ENCODE data around the gene CDHR5. TPM values are rescaled to one million over a fixed set of nuclear protein-coding genes. Genes with fewer than 3 reads are reported as not detected.
"Not testable (repeated sequence)": the region's sequence is repeated elsewhere in the genome, so short reads cannot be mapped to it uniquely, and the experiment has no call there.

Gene CDHR5
- total RNA-seq, 1 donor from 2014 or later = not detected

- ATAC-seq = peak; percentile 2
- no peak for DNase-seq
- intact Hi-C loops (cut with micrococcal nuclease) = no loop called here
Observed at GRCh38 chr11:574632-575312, 50.0 kb downstream of the CDHR5 start.

DNA sequence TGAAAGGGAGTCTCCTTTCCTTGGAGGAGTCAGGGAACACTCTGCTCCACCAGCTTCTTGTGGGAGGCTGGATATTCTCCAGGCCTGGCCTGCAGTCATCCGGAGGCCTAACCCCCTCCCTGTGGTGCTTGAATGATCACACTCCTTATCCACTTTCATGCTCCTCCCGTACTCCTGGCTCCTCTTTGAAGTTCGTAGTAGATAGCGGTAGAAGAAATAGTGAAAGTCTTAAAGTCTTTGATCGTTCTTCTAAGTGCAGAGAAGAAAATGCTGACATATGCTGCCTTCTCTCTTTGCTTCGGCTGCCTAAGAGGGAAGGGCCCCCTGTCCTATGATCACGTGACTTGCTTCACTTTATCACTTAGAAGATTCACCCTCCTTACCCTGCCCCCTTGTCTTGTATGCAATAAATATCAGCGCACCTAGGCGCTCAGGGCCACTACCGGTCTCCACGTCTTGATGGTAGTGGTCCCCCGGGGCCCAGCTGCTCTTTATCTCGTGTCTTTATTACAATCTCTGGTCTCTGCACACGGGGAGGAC, 50.7 kb downstream of the CDHR5 start:
- intact Hi-C loops (cut with micrococcal nuclease); ATAC-seq: not testable (repeated sequence)
- DNase-seq = peak; percentile 32

- intact Hi-C loops (cut with micrococcal nuclease) = no loop called here
- ATAC-seq (no peak), DNase-seq (peak; percentile 32)
Observed at GRCh38 chr11:573146-573759, 51.5 kb downstream of the CDHR5 start.

- no peak for ATAC-seq
- intact Hi-C loops (cut with micrococcal nuclease) = no loop called here
- no peak for DNase-seq
Observed at GRCh38 chr11:571802-572185, 53.0 kb downstream of the CDHR5 start.

GRCh38 chr11:569158-569885, 55.4 kb downstream of the CDHR5 start:
- intact Hi-C loops (cut with micrococcal nuclease) = no loop called here
- DNase-seq (peak; percentile 82), ATAC-seq (peak; percentile 52)

- intact Hi-C loops (cut with micrococcal nuclease) = no loop called here
Observed at GRCh38 chr11:568306-569157, 56.2 kb downstream of the CDHR5 start.

DNA sequence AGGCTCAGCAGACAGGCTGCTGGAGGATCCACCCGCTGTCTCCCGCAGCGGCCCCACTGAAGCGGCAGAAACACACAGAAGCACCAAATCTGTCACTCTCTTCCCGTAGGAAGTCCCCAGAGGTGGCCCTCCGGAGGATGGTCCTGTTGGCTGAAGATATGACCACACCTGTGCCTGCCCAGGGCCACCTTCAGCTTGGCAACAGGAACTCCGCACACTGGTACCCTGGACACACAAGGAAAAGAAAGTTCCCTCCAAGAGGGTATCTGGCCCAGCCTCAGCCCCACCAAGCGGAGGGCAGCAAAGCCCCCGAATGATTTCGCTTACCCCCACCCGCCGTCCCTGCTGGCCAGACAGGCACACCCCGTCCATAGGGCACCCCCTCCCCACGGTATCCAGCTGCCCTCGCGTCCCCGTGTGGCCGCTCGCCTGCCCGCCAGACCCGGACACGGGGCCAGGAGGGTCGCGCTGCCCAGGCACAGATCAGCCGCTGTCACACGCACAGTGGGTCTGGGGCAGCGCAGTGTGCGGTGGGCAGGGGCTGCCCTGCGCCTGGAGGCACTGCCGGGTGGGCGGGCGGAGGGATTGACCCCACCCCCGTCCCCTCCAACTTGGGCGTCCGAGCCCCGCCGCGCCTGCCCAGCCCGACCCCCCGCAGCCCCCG, 57.0 kb downstream of the CDHR5 start:
- intact Hi-C loops (cut with micrococcal nuclease) = no loop called here
- DNase-seq = no peak
- peak; percentile 33 for ATAC-seq

More at GRCh38 chr11:568306-569157, 56.2 kb downstream of the CDHR5 start:
- ATAC-seq (peak; percentile 88), DNase-seq (peak; percentile 98)

- DNase-seq (no peak), ATAC-seq (no peak)
- intact Hi-C loops (cut with micrococcal nuclease) = no loop called here
Observed at GRCh38 chr11:567011-567628, 57.6 kb downstream of the CDHR5 start.

Small RNA genes lying within 50 kb of the gene (microRNA-seq; reads per million reads assigned to microRNA genes)
- gene MIR210 (ENCODE audit: borderline number of aligned reads) = 496 reads per million, percentile 67 among the genes with 10 or more reads in this experiment

Other genes starting within 250 kb of the CDHR5 start
- gene PKP3, start 230.7 kb downstream of the CDHR5 start, total RNA-seq = 0.84 TPM
- 47.5 TPM for gene SIGIRR, start 210.0 kb downstream of the CDHR5 start, total RNA-seq
- 1.3 TPM for gene ANO9, start 182.9 kb downstream of the CDHR5 start, total RNA-seq
- 31.8 TPM for gene PTDSS2, start 174.7 kb downstream of the CDHR5 start, total RNA-seq
- 171 TPM for gene RNH1, start 117.7 kb downstream of the CDHR5 start, total RNA-seq
- gene HRAS, start 89.4 kb downstream of the CDHR5 start, total RNA-seq = 67.1 TPM
- 0.22 TPM for gene LRRC56, start 87.4 kb downstream of the CDHR5 start, total RNA-seq
- gene LMNTD2, start 64.2 kb downstream of the CDHR5 start, total RNA-seq = 0.20 TPM
- gene RASSF7, start 64.0 kb downstream of the CDHR5 start, total RNA-seq = 4.6 TPM
- gene PHRF1, start 48.5 kb downstream of the CDHR5 start, total RNA-seq = 18.5 TPM
- gene IRF7, start 9.0 kb downstream of the CDHR5 start, total RNA-seq = 14.4 TPM
- not detected for gene SCT, start 2.2 kb upstream of the CDHR5 start, total RNA-seq
- gene DRD4, start 12.3 kb upstream of the CDHR5 start, total RNA-seq = not detected
- 15.9 TPM for gene DEAF1, start 70.3 kb upstream of the CDHR5 start, total RNA-seq
- gene TMEM80, start 70.9 kb upstream of the CDHR5 start, total RNA-seq = 9.0 TPM
- gene EPS8L2, start 81.3 kb upstream of the CDHR5 start, total RNA-seq = 3.3 TPM
- 103 TPM for gene TALDO1, start 122.5 kb upstream of the CDHR5 start, total RNA-seq
- gene GATD1, start 152.5 kb upstream of the CDHR5 start, total RNA-seq = 23.1 TPM
- not detected for gene CEND1, start 165.1 kb upstream of the CDHR5 start, total RNA-seq
- gene SLC25A22, start 173.3 kb upstream of the CDHR5 start, total RNA-seq = 3.5 TPM
- gene PIDD1, start 180.3 kb upstream of the CDHR5 start, total RNA-seq = 8.5 TPM
- 942 TPM for gene RPLP2, start 185.0 kb upstream of the CDHR5 start, total RNA-seq
- gene PNPLA2, start 194.0 kb upstream of the CDHR5 start, total RNA-seq = 321 TPM
- gene CRACR2B, start 203.0 kb upstream of the CDHR5 start, total RNA-seq = 31.0 TPM
- 401 TPM for gene CD151, start 208.0 kb upstream of the CDHR5 start, total RNA-seq
- gene POLR2L, start 217.6 kb upstream of the CDHR5 start, total RNA-seq = 266 TPM
- 40.5 TPM for gene TSPAN4, start 217.9 kb upstream of the CDHR5 start, total RNA-seq